HG03196 (cell line): ENCODE results near the gene CCDC186.
A peak's percentile ranks its signal among the peaks of the same experiment; 100 is the strongest.

Source experiments
- ATAC-seq: cut with Tn5 transposase; IDR thresholded peaks from one replicate; pipeline ENCODE4 v1.9.1; 2021; ENCODE audit not compliant: unreplicated experiment

Gene CCDC186

DNA sequence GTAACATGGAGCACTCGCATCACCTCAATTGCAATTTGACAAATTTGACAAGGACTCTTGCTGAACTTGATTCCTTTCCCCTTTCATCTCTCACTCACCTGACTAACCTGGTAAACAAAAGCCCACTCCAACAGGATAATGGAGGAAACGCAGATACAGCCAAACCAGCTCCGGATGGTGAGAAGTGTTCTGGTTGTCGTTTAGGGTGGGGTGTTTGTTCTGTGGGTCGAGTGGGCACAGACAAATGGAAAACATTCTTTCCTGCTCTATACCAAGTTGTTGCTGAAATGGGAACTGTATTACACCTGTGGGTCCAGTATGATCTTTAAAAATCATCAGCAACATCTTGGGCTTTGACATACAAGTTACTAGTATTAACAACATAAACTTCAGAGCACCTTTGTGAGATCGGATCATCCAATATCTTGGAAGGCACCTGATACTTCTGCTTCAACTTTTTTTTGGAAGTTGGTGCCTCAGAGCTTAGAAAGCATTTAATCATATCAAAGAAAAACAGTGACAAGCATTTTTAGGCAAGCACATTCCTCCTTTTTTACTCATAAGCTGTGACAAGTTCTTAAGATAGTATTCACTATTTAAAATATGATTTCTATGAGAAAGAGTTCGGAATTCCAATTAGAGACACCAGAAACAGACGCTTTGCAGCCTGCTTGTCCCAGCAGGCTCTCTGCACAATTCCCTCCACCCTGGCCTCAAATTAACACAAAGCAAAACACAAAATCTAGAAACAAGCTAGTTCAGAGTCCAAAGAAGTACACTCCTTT lies 58.1 kb downstream of the CCDC186 start:
- ATAC-seq = no peak

GRCh38 chr10:114110174-114110972 lies 63.6 kb downstream of the CCDC186 start:
- ATAC-seq = no peak

GRCh38 chr10:114103284-114103683 lies 70.7 kb downstream of the CCDC186 start:
- ATAC-seq = peak; percentile 59

DNA sequence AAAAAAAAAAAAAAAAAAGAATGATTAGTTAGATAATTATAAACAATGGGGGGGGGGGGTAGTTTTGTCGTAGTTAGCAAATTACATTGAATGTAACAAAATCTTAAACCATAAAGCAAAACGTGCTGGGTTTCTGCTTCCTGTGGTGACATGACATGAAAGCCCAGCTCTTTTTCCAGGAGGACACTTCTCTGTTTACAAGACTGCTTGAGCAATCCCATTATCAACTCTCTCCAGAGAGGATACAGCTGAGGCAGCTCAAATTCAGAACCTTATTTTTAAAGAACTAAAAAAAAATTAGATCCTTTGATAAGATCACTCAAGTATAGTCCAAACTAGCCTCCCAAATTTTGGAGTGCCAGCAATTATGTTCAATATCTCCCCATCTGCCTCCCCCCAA lies 71.7 kb downstream of the CCDC186 start:
- no peak for ATAC-seq

DNA sequence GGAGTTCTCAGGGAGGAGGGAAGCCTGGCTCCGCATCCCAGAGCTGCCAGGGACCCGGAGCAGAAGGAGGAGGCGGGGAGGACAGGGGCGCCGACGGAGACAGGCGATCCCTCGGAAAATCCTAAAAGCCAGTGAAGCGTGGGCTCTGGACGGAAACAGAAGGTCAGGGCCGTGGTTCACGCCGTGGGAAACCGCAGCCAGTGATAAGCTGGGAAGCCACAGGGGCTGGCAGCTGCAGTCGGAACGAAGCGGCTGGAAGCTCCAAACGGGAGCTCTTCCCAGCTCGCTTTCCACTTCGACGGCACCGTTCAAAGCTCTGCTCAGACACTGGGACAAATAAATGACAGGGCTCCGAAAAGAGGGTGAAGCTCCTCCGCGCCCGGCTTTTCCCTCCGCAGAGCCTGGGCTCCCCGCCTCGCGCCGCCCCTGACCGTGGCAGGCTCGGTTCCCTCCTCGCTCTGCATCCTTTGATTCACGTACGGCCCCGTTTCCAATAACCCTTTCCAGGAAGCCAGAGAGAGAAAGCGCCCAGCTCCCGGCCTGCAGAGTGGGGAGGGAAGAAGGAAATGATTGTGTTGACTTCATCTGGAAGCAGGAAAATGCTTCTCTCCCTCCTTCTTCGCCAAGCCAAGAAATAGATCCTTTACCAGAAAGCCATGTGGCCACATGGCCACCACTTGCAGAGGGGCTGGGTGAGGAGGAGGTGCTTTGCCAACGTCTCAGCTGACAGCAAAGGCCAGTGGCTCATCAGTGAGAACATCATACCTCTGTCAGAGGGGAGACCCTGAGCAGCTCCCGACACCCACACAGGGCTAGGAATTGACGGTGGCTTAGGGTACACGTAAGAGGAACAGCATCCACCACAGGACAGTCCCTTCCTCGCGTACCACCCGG lies 72.9 kb downstream of the CCDC186 start:
- ATAC-seq = no peak

DNA sequence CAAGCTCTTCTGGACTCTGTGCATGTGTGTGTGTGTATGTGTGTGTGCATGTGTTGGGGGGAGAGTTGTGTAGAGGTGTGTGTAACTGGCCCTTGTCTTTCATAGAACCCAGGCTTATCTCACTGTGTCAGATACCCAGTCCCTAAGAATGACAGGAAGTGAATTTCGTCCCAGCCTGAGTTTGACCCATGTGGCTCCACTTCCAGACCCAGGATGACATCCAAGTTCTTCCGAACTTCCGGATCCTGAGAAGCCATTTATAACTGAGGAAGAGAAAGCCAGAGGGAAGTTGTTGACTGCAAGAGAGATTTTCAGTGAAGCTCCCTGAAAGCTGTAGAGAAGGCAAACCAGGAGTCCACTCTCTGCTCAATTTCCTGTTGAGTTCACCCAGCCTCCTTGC lies 77.1 kb downstream of the CCDC186 start:
- ATAC-seq = no peak

DNA sequence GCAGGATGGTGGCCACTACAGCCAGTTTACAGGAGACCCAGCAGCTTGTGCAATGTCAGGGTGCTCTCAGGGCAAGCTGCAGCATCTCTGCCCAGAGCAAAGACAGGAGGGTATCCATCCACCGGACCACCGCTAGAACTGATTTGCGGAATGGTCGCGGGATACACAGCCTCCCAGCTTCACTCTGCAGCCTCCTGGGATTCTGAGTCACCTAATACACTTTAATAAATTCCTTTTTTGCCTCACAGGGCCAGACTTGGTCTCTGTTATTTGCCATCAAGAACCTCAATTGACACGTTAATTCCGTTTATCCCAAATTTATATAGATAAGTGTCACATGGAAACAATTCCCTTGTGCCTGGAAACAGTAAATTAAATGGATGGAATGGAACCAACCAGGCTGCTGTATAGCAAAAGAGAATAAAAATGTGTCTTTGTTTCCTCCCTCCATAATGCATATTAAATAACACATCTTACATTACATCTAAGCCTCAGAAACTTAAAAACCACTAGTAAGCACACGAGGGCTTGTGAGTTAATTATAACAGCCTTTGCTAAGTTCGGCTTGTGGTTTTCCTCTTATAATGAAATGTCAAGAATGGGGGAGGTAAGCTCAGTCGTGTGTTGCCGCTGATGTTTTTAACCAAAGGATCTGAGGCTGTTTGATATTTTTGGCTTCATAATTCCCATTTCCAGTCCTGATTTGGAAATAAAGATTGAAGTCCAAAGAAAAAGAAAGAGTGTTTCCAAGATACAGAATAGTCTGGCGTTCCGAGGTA lies 78.3 kb downstream of the CCDC186 start:
- peak; percentile 49 for ATAC-seq

DNA sequence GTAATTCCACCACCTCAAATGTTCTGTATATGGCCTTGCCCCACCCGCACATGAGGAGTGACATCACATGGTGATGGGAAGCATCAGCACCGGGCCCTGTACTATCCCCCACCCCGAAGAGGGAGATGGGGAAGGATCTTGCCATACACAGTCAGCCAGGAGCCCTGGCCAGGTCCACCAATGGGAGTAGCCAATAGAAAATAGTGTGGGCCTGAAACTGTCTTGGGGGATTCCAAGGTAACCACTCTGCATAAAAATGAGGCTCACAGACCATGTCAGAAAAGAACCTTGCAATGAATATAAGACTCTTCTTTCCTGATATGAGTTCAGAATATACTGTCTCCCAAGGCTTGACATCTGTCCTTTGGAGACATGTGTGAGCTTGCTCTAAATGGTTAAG lies 79.2 kb downstream of the CCDC186 start:
- ATAC-seq = no peak

DNA sequence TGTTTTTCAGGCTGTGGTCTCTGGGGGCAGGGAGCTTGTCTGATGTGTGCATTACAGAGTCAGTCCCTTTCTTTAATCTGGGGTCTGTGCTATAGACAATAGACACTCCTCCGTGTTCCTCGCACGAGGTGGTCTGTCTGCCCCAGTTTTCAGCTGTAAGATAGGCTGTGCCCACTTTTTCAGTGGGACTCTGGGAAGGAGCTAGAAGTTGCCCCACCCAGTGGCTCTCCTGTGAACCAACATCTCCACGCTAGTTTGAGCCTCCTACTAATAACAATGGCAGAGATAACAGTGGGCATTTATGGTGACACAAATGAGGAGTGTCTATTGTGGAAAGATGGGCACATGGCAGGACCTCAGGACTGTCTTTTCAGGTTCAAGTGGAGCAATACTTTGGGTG lies 86.3 kb downstream of the CCDC186 start:
- ATAC-seq = no peak

DNA sequence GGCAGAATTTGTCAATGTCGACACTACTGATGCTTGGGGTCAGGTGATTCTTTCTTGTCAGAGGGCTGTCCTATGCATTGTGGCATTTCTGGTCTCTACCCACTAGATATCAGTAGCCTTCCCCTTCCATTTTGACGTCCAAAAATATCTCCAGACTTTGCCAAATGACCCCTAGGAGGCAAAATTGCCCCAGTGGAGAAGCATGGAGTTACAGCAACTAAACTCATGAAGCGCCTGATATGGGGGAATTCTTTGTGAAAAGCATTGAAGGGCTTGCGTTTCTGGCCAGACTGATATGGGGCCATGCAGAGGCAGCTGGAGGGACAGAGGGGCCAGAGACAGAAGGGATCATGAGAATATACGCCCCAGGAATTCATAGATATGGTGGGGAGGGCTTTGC lies 86.7 kb downstream of the CCDC186 start:
- ATAC-seq = no peak

GRCh38 chr10:114084215-114084614 lies 89.8 kb downstream of the CCDC186 start:
- ATAC-seq = no peak

GRCh38 chr10:114083040-114083439 lies 91.0 kb downstream of the CCDC186 start:
- ATAC-seq = no peak

GRCh38 chr10:114081911-114082583 lies 92.0 kb downstream of the CCDC186 start:
- no peak for ATAC-seq

GRCh38 chr10:114079421-114079820 lies 94.6 kb downstream of the CCDC186 start:
- ATAC-seq = no peak

DNA sequence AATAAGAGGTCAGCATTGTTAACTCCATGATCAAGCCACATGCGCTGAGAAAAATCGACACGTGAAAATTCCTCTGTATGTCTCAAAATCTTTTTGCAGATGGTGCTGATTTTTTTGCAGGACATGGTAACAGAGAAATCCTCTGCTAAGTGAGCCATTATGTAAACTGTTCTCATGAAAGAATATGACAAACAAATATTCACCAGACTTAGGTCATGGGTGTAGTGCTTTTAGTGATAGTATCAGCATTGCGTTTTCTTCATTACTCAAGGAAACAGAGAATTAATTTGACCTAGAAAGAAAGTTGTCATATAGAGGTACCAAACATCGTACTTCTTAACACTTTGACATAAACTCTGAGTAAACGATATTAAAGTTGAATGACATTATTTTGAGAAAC lies 95.7 kb downstream of the CCDC186 start:
- ATAC-seq = no peak

DNA sequence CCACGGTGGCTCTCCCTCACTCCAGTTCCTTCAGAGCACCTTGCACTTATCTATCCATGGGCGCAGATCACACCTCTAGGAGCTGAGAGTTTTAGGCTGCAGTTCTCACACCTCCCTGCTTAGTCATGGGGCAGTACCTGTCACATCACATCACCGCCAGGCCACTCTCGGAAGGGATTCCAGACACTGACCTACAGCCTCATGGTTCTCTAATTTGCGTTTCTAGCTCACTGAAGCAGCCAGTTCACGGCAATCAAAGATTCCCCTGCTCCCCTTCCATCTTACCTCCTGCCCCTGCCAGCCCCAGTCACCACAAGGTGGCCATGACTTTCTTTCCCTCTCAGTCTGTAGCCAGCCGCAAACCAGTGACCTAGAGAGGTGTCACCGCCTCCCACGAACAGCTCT lies 96.2 kb downstream of the CCDC186 start:
- no peak for ATAC-seq

DNA sequence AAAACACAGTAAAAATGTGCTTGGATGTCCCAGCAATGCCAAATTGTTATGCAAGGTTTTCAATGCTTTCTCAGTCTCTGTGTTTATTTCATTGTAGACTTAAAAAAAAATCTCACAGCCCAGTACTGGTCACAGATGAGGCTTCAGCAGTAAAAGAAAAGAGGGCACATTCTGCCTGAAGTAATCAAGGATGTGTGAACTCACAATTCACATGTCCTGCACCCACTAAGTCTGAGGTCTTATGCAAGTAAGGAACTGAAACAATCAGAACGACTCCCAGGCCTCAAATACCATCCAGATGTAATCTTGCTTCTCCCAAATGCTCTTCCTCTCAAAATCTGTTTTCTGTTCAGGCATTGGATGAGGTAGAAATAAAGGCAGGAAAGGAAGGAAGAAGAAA lies 96.7 kb downstream of the CCDC186 start:
- no peak for ATAC-seq

GRCh38 chr10:114075093-114075492 lies 98.9 kb downstream of the CCDC186 start:
- ATAC-seq = no peak

DNA sequence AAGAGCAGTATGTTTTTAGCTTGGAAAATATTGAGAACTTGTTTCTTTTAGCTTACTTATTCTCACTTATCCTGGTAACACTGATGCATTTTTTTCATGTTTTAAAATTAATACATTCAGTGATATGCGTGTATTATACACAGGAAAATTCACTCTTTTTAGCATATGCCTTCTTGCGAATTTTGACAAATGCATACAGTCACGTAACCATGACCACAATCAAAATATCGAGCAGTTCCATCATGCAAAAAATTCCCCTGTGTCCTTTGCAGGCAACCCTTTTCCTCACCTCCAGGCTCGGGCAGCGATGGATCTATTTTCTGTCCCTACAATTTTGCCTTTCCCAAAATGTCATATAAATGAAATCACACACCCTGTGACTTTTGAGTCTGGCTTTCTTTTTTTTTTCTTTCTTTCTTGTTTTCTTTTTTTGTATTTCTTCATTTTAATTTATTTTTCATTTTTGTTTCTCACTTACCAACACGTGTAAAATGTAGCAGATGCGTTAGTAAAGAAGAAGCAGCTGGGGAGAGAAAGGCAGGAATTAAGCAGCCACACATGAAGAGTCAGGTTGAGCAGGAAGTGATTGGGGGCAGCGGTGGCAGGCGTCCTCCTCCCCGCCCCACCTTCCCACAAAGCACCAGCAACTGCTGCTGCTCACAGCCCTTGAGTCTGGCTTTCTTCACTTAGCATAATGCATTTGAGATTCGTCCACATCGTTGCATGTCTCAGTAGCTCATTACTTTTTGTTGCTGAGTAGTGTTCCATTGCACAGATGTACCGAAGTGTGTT lies 100.4 kb downstream of the CCDC186 start:
- ATAC-seq = no peak
